ENCODE results near the gene ESYT3.

DNA sequence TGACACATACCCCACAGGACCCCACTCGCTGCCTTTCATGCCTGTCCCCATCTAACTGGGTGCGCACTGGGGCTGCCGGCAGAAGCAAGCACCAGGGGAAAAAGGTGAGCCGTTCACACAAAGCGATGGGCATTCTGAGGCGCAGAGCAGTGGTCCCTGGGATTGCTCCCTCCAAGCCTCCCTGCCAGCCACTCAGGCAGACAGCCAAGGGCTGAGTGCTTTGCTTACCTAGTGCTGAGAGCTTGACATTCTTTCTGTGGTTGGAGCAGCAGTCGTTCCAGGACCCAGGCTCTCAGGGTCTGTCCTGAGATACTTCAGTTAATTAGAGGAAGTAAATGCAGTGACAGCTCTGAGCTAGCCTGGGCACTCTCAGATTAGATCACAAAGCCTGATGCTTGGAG lies 5.7 kb downstream of the ESYT3 start:
- TF ChIP-seq POLR2A (IDR thresholded peaks at IDR 0.05): no peak
- no peak for TF ChIP-seq CTCF (IDR thresholded peaks at IDR 0.05)
